GM18858 (cell line): ENCODE measurements around the gene ITGAV.

Experiments
- ATAC-seq: cut with Tn5 transposase; IDR thresholded peaks from one replicate; pipeline ENCODE4 v1.9.1; 2021; ENCODE audit not compliant: unreplicated experiment

ITGAV gene

GRCh38 chr2:186612026-186612425 lies 22.2 kb downstream of the ITGAV start:
- ATAC-seq, result no peak

- no peak for ATAC-seq
Observed at GRCh38 chr2:186612555-186613440, 22.9 kb downstream of the ITGAV start.

GRCh38 chr2:186614373-186614772 lies 24.5 kb downstream of the ITGAV start:
- no peak for ATAC-seq

- ATAC-seq, result no peak
Observed at GRCh38 chr2:186617148-186617547, 27.3 kb downstream of the ITGAV start.

GRCh38 chr2:186617771-186618170 lies 27.9 kb downstream of the ITGAV start:
- no peak for ATAC-seq

- no peak for ATAC-seq
Observed at GRCh38 chr2:186618696-186619095, 28.8 kb downstream of the ITGAV start.

GRCh38 chr2:186623084-186623483 lies 33.2 kb downstream of the ITGAV start:
- no peak for ATAC-seq

- no peak for ATAC-seq
Observed at GRCh38 chr2:186624276-186624675, 34.4 kb downstream of the ITGAV start.

- no peak for ATAC-seq
Observed at GRCh38 chr2:186629250-186629996, 39.6 kb downstream of the ITGAV start.

GRCh38 chr2:186632417-186632816 lies 42.6 kb downstream of the ITGAV start:
- ATAC-seq, result no peak

- no peak for ATAC-seq
Observed at GRCh38 chr2:186634701-186635100, 44.8 kb downstream of the ITGAV start.

- ATAC-seq, result no peak
Observed at GRCh38 chr2:186636800-186637496, 47.1 kb downstream of the ITGAV start.

- no peak for ATAC-seq
Observed at GRCh38 chr2:186637497-186637800, 47.6 kb downstream of the ITGAV start.

GRCh38 chr2:186639939-186640338 lies 50.1 kb downstream of the ITGAV start:
- peak; percentile 60 for ATAC-seq

- ATAC-seq, result no peak
Observed at GRCh38 chr2:186641132-186641806, 51.4 kb downstream of the ITGAV start.

GRCh38 chr2:186641807-186642321 lies 52.0 kb downstream of the ITGAV start:
- ATAC-seq, result peak; percentile 78

- no peak for ATAC-seq
Observed at GRCh38 chr2:186644791-186645190, 54.9 kb downstream of the ITGAV start.

GRCh38 chr2:186645999-186646398 lies 56.1 kb downstream of the ITGAV start:
- ATAC-seq, result no peak

- no peak for ATAC-seq
Observed at GRCh38 chr2:186648130-186648529, 58.3 kb downstream of the ITGAV start.

GRCh38 chr2:186653511-186653910 lies 63.7 kb downstream of the ITGAV start:
- ATAC-seq, result no peak

- no peak for ATAC-seq
Observed at GRCh38 chr2:186659383-186659782, 69.5 kb downstream of the ITGAV start.
